Astrocyte of the hippocampus (primary cell): ENCODE measurements around the gene FBXL14.

ENCODE experiments used
- DNase-seq: peaks from one replicate; pipeline ENCODE4 v3.0.0; 2011; ENCODE audit warnings: low read depth, low spot score

The FBXL14 gene

DNA sequence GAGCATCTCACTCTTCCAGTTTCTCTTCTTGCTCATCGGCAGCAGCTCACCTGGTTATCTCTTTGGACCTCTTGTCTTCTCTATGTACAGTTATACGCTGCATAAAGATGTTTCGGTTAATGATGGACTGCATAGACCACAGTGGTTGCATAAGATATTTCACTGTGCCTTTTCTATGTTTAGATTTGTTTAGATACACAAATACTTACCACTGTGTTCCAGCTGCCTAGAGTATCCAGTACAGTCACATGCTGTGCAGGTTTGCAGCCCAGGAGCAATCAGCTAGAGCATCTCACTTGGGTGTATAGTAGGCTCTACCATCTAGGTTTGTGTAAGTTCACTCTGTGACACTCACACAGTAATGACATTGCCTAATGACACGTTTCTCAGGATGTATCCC, 57.6 kb downstream of the FBXL14 start:
- no peak for DNase-seq

DNA sequence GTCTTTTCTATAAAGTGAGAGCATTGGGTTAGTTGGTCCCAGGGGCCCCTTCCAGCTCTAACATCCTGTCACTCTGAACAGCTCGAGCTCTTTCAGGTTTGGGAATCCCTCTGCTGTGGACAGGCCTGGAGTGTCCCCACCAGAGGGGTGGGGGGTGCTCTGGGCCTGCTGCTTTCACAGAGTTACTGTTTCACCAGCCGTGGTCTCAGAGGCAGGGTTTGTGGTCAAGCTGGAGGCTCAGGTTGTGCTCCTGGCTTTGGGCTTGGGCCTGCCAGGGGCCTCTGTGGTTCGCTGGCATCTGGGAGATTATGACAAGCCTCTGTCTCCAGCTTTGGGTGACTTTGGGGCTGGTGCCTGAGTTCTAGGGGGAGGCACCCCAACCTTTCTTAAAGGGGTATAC, 59.6 kb downstream of the FBXL14 start:
- peak; percentile 30 for DNase-seq

DNA sequence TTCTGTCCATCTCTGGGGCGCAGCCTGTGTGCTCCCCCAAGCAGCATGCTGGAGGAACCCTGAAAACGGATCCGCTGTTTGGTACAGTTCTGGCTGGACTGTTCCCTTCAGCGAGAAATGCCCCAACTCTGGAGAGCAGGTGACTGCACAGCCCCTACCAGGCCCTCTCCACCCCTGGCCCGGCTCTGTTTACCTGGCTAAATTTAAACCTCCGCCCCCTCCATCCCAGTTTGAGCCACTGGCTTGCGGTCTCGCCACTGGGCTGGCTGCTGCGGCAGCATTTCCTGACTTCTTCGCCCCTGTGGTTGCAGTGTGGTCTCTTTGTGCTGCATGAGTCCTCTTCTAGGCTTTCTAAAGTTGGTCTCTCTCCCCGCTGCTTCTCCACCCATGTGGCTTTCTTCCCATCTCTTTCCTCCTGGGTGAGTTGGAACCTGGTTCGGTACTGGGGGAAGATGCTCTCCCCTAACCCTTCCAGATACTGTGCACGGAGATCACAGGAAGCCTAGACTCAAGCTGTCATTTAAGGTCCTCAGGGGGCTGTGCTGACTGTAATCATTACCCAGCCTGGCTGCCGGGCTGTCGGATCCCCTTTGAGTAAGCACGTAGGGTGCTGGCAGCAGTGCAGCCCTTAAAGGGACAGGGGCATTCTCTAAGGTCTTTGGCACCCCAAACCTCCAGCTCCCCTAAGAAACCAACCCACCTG, 60.6 kb downstream of the FBXL14 start:
- peak; percentile 87 for DNase-seq

DNA sequence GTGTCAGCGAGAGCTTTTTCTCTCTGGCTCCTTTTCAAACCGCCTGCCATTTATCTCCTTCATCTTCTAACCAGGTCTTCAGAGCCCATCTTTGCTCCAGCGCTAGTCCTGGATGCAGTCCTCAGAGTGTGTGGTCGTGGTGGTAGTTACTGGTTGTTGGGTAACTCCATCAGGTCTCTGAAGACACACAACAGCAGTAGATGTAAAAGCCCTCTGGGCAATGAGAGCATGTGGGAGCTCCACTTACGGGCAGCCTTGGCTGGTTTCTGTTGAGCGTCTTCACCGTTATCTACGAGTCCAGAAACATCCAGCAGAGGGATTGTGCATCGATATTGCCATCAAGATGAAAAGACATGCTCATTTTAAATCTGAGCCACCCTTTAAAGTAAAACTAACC, 61.2 kb downstream of the FBXL14 start:
- peak; percentile 56 for DNase-seq

DNA sequence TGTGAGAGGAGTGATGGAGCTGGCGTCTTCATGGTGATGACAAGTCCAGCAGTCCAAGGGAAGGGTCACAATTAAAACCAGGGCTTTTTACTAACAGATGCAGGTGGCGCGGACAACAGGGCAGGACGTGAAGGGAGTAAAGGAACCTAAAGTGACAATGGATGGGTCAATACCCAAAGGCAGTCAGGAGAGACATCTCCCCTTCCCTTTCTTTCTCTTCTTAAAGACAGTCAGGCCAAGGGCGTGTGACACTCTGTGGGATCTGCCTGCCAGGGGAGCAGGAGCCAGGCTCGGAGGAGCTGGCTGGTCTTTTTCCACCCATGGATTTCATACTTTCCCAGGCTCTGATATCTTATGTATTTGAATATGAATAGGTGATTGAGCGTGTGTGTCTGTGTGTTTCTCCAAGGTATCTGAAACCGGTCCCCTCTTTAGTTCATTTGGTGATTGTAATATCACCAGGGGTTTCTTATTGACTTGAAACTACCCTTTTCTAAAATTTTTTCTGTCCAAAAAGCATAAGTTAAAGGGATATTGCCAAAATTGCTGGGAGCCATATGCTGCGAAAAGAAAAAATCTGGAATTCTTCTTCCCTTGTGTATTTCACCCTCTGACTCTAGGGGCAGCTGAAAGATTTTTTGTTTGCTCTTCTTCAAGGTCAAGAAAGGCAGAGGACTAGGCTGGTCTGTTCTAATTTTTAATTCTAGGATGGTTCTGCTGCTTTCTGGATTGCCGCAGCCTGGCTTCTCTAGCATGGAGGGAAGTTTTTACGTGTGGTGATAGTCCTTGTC, 61.8 kb downstream of the FBXL14 start:
- no peak for DNase-seq

DNA sequence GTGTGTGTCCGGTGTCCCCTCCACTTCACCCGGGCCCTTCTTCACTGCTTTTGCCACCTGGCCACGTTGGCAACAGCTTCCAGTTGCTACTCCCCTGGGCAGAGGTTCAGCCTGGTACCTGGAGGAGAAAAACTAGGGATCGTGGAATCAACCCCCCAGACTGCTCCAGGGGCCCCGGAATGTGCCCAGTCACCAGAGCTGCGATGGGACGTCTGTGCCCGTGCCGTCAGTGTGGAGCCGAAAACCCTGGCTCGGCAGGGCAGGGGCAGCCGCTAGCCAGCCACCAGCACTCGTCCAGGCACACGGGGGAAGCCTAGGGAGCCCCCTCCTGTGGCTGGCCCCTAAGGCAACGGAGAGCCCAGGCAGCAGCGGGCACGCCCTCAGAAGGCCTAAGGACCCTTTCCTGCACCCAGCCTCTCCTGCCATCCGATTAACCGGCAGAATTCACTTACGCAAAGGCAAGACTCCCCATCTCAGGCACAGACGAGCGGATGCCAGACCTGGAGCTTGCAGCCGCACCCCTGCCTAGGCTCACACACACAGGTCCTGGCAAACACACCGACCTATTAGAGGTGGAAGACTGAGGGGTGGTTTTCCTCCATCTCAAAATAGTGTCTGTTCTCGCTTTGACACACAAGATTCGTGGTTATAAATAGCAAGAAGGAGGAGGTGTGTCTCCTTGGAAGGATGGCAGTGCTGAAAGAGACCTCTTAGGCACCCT, 62.6 kb downstream of the FBXL14 start:
- DNase-seq = peak; percentile 44

DNA sequence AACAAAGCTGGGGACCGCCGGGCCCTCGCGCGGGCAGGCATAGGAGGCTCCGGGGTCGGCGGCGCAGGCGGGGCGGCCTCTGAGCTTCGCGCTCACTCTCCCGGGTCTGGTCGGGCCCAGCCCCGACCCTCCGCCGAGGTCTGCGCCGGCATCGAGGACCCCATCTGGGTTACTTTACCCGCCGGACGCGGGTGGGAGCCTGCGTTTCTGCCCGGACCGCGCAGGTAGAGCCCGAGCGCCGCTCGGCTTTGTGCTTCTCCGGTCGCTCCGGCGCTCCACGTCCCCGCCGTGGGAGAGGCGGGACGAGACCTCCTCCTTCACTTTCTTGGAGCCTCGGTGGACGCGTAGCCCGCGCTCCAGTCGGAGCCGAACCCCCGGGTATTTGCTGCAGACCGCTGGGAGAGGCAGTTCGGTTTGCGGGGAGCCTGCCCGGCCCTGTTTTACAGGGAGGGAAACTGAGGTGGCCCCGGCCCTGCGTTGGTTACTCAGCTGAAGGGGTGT, 63.2 kb downstream of the FBXL14 start:
- peak; percentile 62 for DNase-seq

DNA sequence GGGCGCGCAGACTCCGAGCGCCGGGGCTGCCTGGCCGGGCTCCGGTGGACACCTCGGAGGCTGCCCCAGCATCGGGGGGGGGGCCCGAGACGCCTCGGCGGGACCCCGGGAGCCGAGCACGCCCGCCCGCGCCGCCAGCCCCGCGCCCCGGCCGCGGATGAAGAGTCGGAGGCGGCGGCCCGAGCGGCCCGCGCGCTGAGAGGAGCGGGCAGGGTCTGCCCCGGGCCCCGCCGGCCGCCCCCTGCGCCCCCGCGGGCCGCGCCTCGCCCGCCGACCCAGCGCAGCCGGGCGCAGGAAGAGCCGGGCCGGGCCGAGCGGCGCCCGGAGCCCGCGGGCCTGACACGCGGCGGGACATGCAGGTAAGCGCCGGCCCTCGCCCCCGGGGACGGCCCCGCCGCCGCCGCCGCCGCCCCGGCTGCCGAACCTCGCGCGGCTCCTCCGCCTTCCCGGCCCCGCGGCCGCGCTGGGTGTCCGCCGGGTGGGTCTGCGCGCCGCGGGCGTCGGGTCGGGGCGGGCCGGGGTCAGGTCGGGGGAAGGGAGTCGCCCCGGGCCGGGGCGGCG, 63.7 kb downstream of the FBXL14 start:
- DNase-seq = no peak

DNA sequence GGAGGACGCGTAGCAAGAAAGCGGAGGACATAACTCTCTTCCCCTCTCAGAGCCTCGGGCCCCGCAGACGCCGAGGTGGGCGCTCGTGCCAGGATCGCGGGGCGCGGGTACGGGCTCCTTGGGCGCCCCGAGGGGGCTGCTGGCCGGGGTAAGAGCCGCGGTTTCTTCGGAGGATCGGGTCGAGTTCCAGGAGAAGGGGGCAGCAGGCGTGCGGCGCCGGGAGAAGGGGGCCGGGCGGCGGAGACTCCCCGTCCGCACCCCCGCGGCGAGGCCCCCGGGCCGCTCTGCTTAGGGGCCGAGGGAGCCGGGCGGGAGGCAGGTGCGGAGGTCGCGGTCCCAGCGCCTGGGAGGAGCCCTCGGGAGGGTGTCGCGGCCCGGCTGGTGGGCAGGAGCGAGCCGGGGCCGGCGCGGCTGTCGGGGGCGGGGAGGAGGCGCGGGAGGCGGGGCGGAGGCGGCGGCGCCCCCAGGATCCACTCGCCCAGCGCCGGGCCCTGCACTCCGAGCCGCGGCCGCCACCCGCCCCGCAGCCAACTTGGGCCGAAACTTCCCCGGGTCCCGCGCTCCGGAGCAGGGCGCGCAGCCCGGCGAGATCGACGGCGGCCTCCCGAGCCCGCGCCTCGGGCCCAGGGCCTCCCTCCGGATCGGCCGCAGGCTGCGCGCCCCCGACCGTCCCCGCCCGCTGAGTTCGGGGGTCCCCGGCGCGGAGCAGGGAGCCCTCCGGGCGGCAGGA, 64.4 kb downstream of the FBXL14 start:
- DNase-seq = peak; percentile 69

DNA sequence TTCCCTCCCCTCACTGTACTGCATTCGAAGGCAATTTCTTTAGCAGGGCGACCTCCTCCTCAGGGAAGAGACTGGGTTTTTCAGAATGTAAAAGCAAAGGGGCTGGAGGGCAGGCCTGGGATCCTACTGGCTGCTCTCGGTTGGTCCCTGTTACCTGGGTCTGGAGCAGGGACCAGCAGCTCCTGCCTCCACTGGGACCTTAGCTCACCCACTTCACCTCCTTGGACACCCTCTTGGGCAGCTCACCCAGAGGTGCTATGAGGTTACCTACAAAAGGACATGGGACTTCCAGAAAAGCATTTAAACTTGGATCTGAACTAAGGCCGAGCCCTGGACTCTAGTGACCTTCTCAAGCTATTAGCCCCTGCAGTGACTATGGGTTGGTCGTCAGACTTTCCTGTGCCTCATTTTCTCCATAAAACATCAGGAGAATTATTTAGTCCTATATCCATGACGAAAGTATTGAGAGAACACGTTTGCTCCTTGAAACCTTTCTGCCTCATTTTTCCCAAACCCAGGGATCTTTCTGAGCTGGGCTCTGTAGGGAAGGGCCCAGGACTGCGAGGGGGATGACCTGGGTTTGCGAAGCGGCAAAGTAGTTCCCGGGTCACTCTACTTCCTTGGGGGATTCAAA, 65.0 kb downstream of the FBXL14 start:
- DNase-seq = peak; percentile 46

DNA sequence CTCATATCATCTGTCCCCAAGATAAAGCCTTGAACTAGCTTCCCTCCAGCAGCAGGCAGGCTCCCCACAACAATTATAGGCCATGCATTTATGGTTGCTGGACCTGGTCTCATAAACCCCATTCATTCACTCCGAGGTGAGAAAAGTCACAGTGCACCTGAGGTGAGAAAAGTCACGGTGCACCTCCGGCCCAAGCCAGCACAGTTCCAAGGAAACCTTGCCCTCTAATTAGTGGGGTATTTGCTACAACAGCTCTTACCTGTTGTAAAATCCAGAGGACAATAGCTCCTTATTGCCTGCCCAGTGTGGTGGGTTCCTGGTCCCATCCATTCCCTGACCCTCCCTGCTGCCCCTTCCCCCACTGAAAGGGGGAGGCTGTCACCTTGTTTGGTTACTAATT, 65.6 kb downstream of the FBXL14 start:
- DNase-seq = no peak

DNA sequence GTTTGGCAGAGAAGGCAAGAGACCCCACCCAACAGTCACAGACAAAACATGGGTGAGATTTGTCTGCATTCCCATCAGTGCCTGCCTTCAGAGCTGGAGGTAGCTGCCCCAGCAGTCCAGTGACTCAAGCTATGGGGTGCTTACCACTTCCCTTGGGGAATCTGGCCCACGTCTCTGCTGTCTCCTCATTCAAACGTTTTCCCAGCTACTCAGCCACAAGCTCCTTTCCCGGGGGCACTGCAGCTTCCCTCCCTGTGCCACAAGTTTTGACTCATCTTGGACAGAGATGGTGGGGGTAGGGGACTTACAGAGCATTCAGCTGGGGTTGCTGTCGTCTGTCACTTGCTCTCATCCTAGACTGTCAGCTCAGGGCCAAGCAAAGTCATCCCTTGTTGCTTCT, 66.6 kb downstream of the FBXL14 start:
- DNase-seq = peak; percentile 75

DNA sequence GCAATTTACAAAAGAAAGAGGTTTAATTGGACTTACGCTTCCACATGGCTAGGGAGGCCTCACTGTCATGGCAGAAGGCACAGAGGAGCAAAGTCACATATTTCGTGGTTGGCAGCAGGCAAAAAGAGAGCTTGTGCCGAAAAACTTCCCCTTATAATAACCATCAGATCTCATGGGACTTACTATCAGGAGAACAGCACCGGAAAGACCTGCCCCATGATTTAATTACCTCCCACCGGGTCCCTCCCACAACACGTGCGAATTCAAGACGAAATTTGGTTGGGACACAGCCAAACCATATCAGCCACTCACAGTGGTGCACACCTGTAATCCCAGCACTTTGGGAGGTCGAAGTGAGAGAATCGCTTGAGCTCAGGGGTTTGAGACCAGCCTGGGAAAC, 68.5 kb downstream of the FBXL14 start:
- DNase-seq = no peak

DNA sequence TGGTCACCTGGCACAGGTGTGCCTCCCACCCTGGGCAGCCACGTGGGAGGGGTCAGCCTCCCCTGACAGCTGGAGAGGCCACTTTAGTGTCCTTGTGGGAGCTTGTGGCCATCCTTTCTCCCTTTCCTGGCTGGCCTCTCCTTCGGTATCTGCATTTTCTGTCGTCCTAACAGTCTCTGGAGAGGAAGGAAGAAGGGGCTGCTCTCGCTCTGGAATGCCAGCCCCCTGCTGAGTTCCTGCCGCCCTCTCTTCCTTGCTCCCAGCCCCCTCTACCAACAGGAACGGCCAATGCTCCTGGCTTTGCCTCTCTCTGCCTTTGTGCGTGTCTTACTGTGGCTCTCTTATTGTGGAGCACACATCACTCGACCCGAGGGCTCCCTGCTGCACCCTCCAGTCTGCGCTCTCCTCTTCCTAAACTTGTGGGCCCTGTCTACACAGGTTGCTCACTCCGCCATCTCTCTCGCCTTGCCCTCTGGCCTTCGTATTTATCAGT, 70.8 kb downstream of the FBXL14 start:
- DNase-seq = no peak

DNA sequence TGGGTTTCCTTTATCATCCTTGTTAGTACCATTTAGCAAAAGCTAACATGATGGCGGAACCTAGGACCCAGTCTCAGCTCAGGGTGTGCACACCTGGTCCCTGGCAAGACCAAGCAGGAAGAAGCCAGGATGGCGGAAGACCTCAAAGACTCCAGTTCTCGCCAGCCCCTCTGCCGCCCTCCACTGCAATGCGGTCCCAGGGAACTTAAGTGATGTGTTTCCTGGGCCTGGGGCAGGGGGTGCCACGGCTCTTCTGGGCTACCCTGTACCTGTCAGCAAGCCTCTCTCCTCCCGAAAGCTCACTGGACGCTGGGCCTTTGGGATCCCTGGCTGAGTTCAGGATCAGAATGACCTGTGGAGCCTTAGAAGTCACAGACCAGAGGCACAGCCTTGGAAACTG, 71.3 kb downstream of the FBXL14 start:
- DNase-seq = no peak

DNA sequence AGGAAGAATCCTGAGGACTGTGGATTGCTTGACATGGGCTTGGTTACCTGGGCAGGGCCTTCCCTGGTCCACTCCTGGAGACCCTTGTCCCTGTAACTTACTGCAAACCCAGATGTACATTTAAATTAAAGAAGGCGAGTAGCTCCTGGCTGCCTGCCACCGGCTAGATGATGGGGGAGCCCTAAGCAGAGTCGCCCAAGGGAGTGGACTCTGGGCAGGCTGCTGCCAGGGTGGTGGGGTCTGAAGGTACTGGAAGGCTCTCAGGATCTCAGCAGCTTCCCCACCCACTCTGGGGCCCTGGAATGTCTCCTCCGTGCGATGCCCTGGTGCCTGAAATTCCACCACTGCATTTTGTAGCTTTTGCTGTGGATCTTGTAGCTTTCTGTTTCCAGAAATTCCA, 74.7 kb downstream of the FBXL14 start:
- DNase-seq = peak; percentile 65

DNA sequence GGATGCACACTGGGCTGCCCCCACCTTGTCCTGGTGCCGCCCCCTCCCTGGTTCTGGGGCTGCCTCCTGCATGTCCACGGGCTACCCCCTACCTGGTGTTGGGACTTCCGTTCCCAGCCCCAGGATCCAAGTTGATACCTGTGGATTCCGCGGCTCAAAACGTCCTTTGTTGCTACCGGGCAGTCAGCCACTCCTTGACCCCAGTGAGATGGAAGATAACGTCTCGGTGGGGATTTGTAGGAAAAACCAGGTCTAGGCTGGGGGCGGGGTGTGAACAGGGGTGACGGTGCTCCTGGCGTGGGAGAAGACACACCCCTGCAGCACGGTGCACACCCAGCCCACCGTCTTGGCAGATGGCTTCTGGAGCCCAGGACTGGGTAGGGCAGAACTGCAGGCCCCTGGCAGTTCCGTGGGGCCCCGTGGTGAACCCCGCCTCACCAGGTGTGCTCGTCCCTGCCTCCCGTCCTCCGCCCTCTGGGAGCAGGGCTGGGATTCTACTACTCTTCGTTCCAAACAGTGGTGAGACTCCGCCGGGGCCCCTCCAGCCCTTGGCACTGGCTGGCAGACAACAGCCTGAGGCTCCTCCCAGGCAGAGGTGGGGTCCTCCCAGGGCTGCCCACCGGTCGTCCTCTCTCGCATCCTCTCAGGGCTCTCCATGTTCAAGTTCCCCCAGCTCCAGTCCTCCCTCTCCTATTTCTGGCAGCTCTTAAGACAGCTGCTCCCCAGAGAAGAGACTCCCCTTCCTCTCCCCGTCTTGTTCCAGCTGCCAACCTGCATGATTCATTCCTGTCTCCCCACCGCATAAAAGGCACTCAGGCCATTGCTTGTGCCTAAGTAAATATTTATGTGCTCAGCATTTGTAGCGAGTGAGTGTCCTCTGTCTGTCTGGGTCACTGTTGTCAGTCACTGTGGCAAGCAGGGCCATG, 75.5 kb downstream of the FBXL14 start:
- DNase-seq = peak; percentile 89

DNA sequence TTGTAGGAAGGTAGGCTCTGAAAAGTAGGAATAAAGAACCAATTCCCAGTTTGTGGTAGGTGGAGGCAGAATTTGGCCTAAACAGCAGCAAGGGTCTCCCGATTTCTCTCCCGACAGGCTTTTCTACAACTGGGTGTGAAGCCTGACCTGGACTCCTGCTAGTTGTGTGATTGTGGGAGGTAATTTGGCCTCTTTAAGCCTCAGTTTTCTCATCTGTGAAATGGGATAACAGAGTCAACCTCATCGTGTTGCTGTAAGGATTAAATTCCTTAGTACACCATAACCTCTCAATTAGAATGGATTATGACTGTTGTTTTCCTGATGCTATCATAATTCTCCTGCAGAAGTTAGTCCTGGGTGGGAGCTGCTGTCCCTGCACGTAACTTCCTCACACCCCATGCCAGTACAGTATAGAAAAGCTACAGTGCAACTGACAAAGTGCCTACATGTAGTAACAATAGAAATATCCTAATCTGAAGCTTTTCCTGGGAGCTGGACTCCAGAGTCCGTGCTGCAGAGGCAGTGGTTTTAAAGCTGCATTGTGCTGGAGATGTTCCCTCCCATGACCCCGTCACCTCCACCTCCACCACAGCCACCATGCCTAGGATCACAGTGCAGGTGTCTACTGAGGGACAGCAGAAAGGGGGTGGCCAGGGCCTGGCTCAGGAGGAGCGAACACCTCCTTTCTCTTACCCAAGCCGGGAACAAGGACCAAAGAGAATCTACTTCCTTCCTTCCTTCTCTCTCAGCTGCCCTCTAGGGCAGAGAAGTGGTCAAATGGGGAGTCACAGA, 76.5 kb downstream of the FBXL14 start:
- no peak for DNase-seq

DNA sequence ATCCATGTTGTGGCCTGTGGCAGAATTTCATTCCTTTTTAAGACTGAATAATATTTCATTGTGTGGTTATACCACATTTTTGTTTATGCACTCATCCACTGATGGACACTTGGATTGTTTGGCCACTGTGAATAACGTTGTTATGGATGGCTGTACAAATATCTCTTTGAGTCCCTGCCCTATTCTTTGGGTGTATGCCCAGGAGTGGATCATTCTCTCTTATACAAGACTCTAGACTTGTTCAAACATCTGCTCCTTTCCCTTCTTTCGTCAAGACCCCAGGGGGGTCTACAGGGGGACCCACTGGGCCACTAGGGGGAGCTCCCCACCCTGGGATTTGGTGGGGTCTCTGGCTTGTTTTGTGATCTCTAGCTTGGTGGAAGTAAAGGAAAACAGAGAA, 77.4 kb downstream of the FBXL14 start:
- DNase-seq = peak; percentile 84
